ENCODE results near the gene FAM161A.
"Not testable (repeated sequence)": the region's sequence is repeated elsewhere in the genome, so short reads cannot be mapped to it uniquely, and the experiment has no call there.

The FAM161A gene

GRCh38 chr2:61853847-61854563 is at the start of gene FAM161A:
Gene FAM161A (minus strand): TSS chr2:61854060. CDS start chr2:61854041, 19 bp downstream.
- DNase-seq = peak; percentile 54 to 94 (median 83)

- no peak for DNase-seq
Observed at GRCh38 chr2:61900281-61900680, 46.4 kb upstream of the FAM161A start.

- DNase-seq = peak in 2 of 51 donors; percentile 1
Observed at GRCh38 chr2:61898810-61899209, 45.0 kb upstream of the FAM161A start.

GRCh38 chr2:61888267-61889055 is 34.6 kb upstream of the FAM161A start, which contains the start of gene CCT4:
Gene CCT4 (minus strand): TSS chr2:61888656. CDS start chr2:61888507, 149 bp downstream.
- DNase-seq = peak; percentile 60 to 96 (median 86)

GRCh38 chr2:61887717-61888266 is 33.9 kb upstream of the FAM161A start:
- peak in 6 of 51 donors; percentile 7 to 51 (median 46) for DNase-seq

- DNase-seq = no peak
Observed at GRCh38 chr2:61885896-61886603, 32.2 kb upstream of the FAM161A start.

GRCh38 chr2:61882850-61883249 is 29.0 kb upstream of the FAM161A start:
- no peak for DNase-seq

- DNase-seq = not testable (repeated sequence)
Observed at GRCh38 chr2:61879351-61879750, 25.5 kb upstream of the FAM161A start.

- DNase-seq = no peak
Observed at GRCh38 chr2:61878761-61879160, 24.9 kb upstream of the FAM161A start.

GRCh38 chr2:61877571-61878245 is 23.8 kb upstream of the FAM161A start:
- DNase-seq = no peak

GRCh38 chr2:61876400-61876799 is 22.5 kb upstream of the FAM161A start:
- DNase-seq = no peak

- DNase-seq = not testable (repeated sequence)
Observed at GRCh38 chr2:61866482-61867089, 12.7 kb upstream of the FAM161A start.

GRCh38 chr2:61862085-61862484 is 8.2 kb upstream of the FAM161A start:
- no peak for DNase-seq

GRCh38 chr2:61857224-61857623 is 3.4 kb upstream of the FAM161A start:
- DNase-seq = no peak

GRCh38 chr2:61855318-61855613 is 1.4 kb upstream of the FAM161A start:
- DNase-seq = peak in 2 of 51 donors; percentile 2 to 17

- peak in 49 of 51 donors; percentile 22 to 97 (median 83) for DNase-seq
Observed at GRCh38 chr2:61854564-61855317, 881 bp upstream of the FAM161A start.

GRCh38 chr2:61853086-61853846 is 594 bp downstream of the FAM161A start:
- DNase-seq = peak in 17 of 51 donors; percentile 1 to 86 (median 72)

- not testable (repeated sequence) for DNase-seq
Observed at GRCh38 chr2:61851270-61851669, 2.6 kb downstream of the FAM161A start.

- DNase-seq = no peak
Observed at GRCh38 chr2:61845320-61845719, 8.5 kb downstream of the FAM161A start.
